Stimulated activated CD4-positive, alpha-beta T cell treated with anti-CD3 and anti-CD28 coated beads, Interleukin-12 subunit alpha, Interleukin-12 subunit beta, amount 100 ng/mL, for 24 hours (primary cell): ENCODE measurements around the gene PON2.
A peak's percentile ranks its signal among the peaks of the same experiment; 100 is the strongest.
"Not testable (repeated sequence)": the region's sequence is repeated elsewhere in the genome, so short reads cannot be mapped to it uniquely, and the experiment has no call there.

ENCODE experiments used
- DNase-seq, 2 experiments: peaks; one replicate each; pipeline ENCODE4 v3.0.0-alpha.2; 2020; ENCODE audit warnings: low read depth in 2 of 2

PON2 gene

DNA sequence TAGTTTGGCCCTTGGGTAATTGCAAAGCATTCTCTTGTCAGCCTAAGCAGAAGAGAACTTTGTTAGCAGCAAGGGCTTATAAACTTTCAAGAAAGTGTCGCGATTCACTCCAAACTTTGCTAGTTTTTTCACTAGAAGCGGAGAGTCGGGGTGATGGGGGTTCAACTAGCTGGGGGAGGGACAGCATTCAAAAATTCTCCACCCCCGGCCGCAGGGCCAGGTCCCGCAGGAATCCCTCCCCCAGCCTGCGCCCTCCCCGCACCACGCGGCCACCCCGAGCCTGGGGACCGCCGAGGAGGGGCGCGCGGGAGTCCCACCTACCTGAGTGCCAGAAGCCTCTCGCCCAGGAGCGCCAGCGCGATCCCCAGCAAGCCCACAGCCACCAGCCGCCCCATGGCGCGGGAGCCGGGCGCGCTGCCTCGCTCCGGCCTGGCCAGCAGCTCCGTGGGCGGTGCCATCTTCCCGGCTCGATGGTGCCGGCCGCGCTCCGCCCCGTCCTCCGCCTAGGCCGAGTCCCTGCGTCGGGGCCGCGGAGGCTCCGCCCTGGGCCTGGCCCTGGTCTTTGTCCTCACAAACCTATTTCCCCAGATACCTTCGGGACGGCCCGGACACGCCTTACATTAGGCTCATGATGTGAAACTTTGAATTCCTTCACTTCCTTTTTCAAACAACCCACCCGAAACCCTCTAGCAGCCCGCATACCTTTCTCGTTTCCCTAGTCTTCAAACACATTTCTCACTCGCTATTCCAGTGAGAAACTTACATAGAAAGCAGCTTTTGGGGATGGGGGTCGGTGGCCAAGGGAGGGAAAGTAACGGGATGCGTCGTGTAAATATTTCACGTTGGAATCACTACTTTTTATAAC lies at the start of gene PON2:
TSS of gene PON2 (minus strand) at position 472 of the 865 bp plus-strand sequence. CDS start at position 395, 77 bp downstream.
- peak in 1 of 2 experiments; percentile 31 for DNase-seq

DNA sequence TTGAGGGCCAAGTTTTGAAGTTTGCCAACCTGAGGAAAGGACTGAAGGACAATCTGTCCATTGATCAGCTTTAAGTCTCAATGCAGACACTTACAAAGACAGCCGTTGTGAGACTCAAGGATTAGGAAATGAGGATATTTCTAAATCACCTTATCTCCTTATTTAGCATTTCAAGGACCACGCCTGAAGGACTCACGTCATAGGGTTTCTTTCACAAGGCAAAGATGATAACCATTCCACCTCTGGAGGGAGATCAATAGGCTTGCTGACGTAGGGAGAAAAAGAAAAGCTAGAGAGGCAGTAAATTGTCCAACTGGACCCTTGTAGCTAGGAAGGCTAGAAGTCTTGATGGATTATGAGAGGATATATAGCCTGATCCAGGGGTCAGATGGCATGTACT lies 47.6 kb upstream of the PON2 start:
- no peak for DNase-seq

DNA sequence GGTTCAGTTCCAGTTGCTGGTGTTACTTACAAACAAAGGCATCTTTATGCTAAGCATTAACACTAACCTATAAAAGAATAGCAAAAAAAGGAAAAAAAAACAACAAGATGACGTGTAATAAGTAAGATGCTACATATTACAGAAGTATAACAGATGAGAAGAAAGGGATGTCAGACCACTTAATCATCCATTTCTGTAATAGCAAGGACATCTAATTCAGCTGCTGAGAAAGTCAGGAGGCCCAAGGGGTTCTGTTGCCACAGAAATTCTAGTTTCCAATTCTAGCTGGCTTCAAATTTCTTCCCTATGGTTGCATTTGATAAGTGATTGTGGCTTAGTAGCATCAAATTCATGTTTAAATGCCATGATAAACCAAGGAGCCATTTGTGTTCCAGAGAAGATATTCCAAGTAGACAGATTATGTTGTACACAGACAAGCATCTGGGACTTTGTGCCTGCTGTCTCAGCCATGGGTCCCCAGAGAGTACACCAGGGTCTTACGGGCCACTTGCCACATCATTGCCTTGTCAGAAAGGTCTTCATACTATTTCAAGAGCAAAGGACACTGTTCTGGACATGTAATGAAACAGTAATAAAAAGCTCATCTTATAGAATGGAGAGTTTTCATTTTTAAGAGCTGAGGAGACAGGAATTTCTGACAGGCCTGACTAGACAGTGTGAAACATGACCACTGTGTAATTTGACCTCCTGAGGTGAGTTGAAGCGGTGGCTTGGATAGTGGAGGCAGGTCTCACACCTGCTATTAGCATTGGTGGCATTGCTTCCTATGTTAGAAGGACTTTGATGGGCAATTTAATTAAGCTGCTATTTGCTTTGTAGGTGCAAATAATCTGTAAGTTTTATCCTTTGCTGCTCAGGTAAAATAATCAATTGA lies 46.7 kb upstream of the PON2 start:
- DNase-seq: no peak

DNA sequence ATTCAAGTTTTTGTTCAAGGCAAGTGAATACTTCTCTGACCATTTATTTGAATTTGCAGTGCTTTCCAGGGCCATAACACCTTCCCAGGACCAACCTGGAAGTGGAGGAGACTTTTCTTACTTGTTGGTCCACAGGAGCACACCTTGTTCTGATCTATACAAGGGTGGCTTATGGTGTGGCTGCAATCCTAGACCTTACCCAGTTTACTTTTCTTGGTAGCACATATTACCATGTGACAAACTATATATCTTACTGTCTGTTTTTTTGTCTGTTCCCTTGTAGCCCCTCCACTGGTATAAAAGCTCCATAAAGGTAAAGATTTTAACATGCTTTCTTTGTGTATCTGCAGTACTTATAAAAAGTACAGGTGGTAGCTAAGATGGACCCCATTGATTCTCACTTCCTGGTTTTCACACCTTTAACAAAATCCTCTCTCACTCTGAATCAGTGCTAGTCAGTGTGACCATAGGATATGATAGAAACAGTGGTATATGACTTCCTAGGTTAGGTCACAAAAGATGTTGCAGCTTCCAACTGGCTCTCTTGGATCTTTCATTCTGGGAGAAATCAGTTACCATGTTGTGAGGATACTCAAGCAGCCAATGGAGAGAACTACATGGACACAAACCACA lies 45.3 kb upstream of the PON2 start:
- no peak for DNase-seq

DNA sequence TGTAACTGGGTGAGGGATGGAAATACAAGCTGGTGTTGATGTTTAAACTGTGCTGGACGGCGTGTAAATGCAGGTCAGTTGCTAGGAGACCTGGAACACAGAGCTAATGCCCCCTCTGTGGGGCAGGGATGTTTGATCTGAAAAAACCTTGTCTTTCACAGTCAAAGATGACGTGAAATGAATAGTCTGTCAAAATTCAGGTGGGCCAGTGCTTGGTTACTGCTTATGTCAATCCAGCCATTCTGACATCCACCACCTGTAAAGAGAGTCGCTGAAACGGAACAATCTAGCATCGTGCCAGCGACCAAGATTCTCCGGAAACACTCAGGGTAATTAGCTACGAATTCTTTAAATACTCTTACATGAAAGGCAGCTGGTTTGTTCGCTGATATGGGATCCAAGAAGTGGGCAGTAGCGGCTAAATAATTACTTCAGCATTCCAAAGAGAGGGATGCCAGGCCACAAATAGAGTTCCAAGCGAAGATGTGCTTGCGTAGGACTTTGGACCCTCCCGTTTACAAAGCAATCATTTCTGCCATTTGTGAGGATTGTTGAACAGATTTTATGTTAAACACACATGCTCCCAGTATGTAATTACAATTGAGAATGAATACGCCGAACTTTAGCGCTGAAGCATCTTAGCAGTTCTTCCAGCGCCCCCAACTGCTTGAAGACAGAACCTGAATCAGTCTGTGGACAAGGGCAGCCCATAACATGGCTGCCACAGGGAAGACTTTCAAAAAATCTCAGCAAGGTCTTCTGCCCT lies 43.6 kb upstream of the PON2 start:
- no peak for DNase-seq

DNA sequence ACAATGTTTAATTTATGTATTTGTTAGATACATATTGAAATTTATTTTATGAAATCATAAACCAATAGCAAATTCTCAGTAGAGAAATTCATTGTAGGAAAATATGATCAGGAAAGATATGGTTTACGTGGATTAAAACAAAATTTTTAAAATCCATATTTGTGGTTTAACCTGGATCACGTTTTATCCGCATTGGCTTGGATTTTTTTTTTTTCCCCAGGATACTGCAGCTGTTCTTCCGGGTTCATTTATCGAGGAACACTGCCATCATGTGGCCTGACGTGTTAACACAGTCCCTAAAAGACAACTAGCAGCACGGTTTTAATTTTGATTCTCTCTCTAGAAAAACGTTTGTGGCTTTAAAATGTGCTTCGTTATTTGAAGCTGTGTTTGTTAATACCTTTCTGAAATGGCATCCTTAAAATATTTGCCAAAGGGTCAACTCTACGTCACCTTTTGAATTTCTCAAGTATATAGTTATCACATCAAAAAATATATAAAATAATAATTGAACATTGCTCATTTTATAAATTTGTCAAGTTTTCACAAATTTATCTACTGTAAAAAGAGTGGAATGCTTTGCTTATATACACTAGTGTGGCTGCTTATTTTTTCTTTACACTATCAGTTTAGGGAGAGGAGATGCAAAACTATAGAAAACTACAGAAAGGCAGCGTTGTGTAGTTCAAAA lies 42.2 kb upstream of the PON2 start:
- peak; percentile 8 to 38 for DNase-seq

DNA sequence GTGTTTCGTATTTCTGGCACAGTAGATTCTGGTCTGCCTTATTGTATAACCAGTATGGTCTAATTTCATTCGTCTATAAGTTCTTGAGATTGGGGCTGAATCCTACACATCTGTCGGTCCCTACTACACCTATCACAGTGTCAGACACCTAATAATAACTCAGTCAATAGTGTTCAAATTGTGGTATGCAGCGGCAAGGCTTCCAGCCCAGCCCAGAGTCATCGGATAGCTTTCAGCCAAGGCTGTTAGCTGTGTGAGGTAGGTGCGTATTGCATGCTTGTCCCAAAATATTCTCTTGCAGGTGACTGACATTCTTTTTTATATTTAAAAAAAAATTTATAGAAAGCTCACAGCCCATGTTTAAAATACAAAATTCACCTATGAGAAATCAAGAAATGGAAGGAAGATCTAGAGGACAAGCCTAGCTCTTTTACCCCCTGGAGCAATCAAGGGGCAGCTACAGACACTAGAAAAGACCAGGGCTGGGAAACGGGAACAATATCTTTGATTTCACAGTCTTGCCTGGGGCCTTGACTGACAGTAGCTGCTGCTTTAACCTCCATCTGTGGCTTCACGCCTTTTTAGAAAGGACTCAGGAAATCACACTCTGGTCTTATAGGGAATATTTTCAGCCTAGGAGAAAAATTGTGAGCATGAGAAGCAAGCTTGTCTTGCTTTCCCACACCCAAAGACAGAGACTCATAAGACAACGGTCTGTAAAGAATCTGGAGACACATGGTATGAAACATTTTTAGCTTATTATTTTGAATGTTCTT lies 41.4 kb upstream of the PON2 start:
- DNase-seq: no peak

DNA sequence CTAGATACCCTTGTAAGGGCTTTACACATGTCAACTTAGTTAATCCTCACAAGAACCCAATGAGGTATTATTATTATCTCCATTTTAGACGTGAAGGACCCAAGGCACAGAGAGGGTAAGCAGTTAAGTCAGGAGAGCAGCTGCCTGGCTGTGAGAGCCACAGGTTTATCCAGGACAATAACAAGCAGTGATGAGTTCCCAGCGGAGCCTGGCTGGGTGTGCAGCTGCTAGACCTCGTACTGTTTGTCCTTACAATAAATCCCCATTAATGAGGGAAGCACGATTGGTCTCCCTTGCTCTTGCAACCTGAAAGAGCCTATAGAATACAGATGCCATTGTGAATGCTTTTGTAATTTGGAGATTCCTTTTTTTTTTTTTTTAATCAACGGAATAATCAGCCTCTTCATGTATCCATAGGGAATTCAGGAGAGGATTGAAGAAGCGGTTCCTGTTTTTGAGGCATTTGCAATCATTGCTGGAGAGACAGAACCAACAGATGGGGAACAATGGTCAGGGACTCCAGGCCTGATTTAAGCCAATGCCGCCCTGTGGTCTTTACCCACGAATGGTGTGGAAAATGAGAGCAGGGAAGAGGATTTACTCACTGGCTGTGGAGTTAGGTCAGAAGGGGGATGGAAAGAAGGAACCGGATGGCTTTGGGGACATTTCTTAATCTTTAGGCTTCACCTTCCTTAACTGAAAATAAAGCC lies 38.6 kb upstream of the PON2 start:
- no peak for DNase-seq

DNA sequence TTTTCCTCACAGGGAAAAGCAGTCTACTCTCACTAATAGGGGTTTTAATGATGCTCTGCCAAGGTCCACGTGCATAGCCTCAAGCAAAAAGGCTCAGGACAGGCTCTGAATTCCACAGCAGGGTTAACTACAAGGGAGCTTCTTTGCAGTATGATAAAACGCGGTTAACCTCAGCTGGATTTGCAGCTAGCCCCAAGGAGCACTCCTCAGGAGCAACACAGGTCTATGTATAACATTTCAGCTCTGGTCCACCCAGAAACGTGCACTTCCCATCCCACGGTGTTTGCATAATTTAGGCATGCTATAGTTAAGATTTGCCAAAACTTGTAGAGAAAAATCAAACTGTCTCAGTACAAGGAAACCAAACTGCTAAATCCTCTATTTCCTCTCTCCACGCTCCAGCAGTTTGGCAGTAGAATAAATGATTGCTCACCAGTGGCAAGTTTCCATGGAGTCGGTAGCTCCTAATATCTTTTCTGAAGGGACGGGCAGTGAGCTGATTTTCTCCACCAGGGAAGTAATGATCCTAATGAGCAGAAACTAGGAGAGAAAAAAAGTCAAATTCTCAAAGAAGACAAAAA lies 37.8 kb upstream of the PON2 start:
- no peak for DNase-seq

DNA sequence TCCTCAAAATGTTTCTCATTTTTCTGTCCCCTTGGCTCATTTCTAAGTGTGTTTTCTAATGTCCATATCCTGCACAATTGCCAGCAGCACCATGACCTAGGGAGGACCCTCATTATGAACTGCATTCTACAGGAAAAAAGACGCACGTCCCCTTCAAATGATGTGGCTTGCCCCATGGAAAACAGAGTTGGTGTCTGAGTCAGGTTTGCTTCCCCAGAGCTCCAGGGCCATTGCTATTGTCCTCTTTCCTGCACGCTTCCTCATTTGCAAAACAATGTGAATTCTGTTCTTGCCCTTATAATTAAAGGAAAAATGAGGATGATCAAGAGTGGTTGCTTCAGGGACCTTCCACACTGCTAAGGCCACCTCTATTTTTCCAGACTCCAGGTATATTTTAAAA lies 36.2 kb upstream of the PON2 start:
- DNase-seq: no peak

DNA sequence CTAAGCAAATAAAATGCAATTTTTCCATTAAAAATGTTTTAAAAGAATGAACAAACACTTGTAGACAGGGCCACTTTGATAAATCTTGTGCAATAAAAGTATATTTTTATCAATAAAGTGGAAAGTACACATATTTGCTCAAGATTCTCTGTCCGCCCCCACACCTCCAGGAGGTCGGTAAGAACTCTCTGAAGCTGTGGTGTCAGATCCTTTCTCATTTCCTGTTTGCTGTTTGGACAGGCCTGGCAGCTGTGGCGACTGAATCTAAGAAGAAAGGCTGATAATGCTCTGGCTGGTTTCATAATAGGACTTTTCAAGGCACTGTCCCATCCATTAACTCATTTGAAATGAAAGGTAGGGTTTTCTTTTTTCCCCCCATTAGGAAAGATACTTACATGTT lies 35.6 kb upstream of the PON2 start:
- peak in 1 of 2 experiments; percentile 1 for DNase-seq

DNA sequence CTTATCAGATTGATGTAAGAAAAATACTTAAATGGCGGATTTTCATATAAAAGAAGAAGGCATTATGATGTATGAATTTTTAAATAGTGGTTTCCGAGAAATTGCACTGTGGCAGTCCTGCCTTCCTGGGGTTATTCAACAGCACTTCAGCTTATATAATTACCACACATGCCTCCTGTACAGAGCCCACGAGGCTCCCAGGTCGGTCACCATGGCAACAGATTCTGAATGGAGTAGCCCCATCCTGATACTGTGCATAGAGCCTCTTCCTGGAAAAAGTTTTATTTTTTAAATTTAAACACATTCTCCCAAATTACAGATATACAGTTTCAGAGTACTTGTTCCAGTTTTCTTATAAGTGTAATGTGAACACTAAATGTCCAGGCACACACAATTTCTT lies 35.0 kb upstream of the PON2 start:
- DNase-seq: no peak

DNA sequence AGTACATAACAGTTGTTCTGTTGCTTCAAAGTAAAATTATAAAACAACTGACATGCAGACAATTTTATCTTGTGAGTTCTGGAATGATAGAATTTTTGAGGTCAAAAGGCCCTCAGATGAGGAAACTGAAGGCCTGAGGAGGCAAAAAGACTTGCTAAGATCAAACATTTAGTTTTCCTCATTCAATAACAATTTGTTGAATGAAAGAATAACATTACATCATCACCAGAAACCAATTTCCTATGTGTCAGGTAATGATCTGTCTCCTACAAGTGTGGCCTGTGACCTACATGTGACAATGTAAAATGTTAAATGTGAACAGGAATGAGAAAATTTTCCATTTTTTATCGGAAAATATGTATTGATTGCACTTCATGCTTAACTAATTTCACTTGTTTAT lies 34.4 kb upstream of the PON2 start:
- no peak for DNase-seq

DNA sequence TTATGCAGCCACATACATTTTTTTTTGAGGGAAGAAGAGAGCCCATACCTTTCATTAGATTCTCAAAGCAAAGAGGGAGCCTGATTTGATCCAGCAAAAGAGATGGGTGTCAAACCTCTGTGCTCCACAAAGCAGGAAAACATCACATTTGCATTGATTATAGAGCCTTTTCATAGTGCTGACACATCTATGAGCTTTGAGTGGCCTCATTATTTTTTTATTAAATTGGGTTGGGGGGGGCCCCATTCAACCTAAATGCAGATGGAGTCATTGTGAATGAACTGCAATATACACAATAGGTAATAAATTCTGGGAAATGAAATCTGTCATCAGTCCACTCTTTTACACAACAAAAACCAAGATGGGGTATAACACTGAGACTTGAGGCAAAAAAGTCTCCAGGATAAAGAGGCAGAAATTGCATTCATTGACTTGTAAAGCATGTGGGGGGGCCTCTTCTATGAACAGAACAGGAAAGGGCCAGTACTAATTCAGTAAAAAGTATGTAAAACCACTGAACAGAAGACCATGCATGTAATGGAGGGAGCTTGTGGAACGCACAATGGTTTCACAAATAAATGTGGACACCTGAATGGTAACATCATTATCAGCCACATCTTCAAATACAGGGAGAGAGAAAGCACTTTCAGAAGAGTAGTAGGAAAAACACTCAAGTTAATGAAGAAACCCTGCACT lies 33.2 kb upstream of the PON2 start:
- no peak for DNase-seq

DNA sequence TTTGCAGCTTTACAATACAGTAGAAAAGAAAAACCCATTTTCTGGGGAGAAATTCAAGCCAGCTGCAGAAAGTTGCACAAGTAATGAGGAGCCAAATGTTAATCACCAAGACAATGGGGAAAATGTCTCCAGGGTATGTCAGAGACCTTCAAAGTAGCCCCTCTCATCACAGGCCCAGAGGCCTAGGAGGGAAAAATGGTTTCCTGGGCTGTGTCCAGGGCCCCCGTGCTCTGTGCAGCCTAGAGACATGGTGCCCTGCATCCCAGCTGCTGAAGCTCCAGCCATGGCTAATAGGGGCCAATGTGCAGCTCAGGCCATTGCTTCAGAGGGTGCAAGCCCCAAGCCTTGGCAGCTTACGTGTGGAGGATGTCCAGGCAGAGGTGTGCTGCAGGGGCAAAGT lies 25.8 kb upstream of the PON2 start:
- not testable (repeated sequence) for DNase-seq

DNA sequence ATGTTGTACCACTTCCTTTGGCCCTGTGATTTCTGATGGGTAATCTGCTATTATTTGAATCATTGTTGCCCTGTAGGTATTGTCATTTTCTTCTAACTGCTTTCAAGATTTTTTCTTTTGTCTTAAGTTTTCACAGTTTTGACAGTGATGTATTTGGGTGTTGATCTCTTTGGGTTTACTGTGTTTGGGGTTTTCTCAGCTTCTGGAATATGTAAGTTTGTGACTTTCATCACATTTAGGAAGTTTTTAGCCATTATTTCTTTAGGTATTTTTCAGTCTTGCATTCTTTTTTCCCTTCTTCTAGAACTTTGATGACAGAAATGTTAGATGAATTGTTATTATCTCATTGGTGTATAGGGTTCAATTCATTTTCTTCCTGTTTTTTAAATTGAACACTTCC lies 23.1 kb upstream of the PON2 start:
- no peak for DNase-seq

DNA sequence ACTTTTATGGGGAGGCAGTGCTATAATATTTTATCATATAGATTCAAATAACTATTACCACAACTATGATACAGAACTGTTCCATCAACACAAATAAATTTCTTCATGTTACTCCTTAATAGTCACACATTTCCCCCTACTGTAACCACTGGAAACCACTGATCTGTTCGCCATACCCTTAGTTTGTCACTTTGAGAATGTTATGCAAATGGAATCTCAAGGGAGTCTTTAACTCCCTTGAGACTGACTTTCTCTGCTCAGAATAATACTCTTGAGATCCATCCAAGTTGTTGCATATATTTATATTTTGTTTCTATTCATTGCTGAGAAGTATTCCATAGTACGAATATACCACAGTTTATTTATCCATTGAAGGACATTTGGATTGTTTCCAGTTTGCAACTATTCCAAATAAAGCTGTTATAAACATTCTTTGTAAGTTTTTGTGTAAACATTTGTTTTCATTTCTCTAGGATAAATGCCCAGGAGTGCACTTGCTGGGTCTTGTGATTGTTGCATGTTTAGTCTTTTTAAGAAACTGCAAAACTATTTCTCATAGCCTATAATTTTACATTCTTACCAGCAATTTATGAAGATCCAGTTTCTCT lies 19.7 kb upstream of the PON2 start:
- DNase-seq: no peak

DNA sequence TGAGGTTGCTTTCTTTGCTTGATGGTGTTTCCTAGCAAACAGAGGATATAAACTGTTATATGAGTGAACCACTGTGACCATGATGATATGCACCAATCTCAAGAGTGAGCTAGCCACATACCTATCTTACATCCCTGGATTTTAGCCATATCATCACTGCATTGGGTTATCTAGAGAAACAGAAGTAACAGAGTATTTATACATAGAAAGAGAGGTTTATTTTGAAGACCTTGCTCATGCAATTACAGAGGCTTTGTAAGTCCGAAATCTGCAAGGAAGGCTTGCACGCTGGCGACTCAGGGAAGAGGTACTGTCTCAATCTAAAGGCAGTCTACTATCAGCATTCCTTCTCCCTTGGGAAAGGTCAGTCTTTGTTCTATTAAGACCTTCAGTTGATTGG lies 11.8 kb upstream of the PON2 start:
- DNase-seq: no peak
